GM19240 (cell line): ENCODE data around the gene PPP1R1A.

ENCODE experiments used
- DNase-seq: peaks from one replicate; pipeline ENCODE4 v3.0.0; 2011; ENCODE audit warnings: low spot score; ENCODE audit not compliant: insufficient read length

PPP1R1A gene

GRCh38 chr12:54571193-54572188, 17.0 kb downstream of the PPP1R1A start:
- no peak for DNase-seq

- DNase-seq, result no peak
Observed at GRCh38 chr12:54569995-54570528, 18.4 kb downstream of the PPP1R1A start.

GRCh38 chr12:54569072-54569471, 19.4 kb downstream of the PPP1R1A start:
- DNase-seq, result no peak

GRCh38 chr12:54566792-54567191, 21.7 kb downstream of the PPP1R1A start:
- DNase-seq, result no peak

GRCh38 chr12:54565986-54566544, 22.4 kb downstream of the PPP1R1A start:
- no peak for DNase-seq

- no peak for DNase-seq
Observed at GRCh38 chr12:54565310-54565985, 23.0 kb downstream of the PPP1R1A start.

GRCh38 chr12:54564768-54565167, 23.7 kb downstream of the PPP1R1A start:
- no peak for DNase-seq

- no peak for DNase-seq
Observed at GRCh38 chr12:54563787-54564186, 24.7 kb downstream of the PPP1R1A start.

- no peak for DNase-seq
Observed at GRCh38 chr12:54562750-54563356, 25.6 kb downstream of the PPP1R1A start.

- no peak for DNase-seq
Observed at GRCh38 chr12:54561164-54561563, 27.3 kb downstream of the PPP1R1A start.

GRCh38 chr12:54560374-54560858, 28.0 kb downstream of the PPP1R1A start:
- peak; percentile 97 for DNase-seq

- DNase-seq, result no peak
Observed at GRCh38 chr12:54558759-54559158, 29.7 kb downstream of the PPP1R1A start.

- DNase-seq, result no peak
Observed at GRCh38 chr12:54558311-54558710, 30.1 kb downstream of the PPP1R1A start.

GRCh38 chr12:54555670-54556257, 32.7 kb downstream of the PPP1R1A start:
- DNase-seq, result no peak

GRCh38 chr12:54549774-54550451, 38.5 kb downstream of the PPP1R1A start:
- DNase-seq, result no peak

GRCh38 chr12:54546511-54546910, 41.9 kb downstream of the PPP1R1A start:
- DNase-seq, result no peak

- no peak for DNase-seq
Observed at GRCh38 chr12:54544743-54545142, 43.7 kb downstream of the PPP1R1A start.

- DNase-seq, result no peak
Observed at GRCh38 chr12:54543526-54543925, 44.9 kb downstream of the PPP1R1A start.

GRCh38 chr12:54541751-54542290, 46.6 kb downstream of the PPP1R1A start:
- no peak for DNase-seq

- no peak for DNase-seq
Observed at GRCh38 chr12:54538136-54538700, 50.2 kb downstream of the PPP1R1A start.
